ENCODE measurements around the gene TRMT11.
"Not testable (repeated sequence)": the region's sequence is repeated elsewhere in the genome, so short reads cannot be mapped to it uniquely, and the experiment has no call there.

TRMT11 gene

GRCh38 chr6:126048635-126049034 lies 62.3 kb downstream of the TRMT11 start:
- DNase-seq: no peak

- DNase-seq: no peak
These were observed 64.5 kb downstream of the TRMT11 start for GRCh38 chr6:126050795-126051194.

- no peak for DNase-seq
These were observed 65.5 kb downstream of the TRMT11 start for GRCh38 chr6:126051791-126052190.

- DNase-seq: no peak
These were observed 66.1 kb downstream of the TRMT11 start for GRCh38 chr6:126052485-126052884.

- DNase-seq: no peak
These were observed 67.9 kb downstream of the TRMT11 start for GRCh38 chr6:126054258-126054702.

GRCh38 chr6:126054802-126055201 lies 68.5 kb downstream of the TRMT11 start:
- DNase-seq: no peak

GRCh38 chr6:126055449-126055848 lies 69.1 kb downstream of the TRMT11 start:
- DNase-seq: no peak

GRCh38 chr6:126056355-126057004 lies 70.1 kb downstream of the TRMT11 start:
- no peak for DNase-seq

- DNase-seq: not testable (repeated sequence)
These were observed 71.7 kb downstream of the TRMT11 start for GRCh38 chr6:126058085-126058484.

- no peak for DNase-seq
These were observed 74.1 kb downstream of the TRMT11 start for GRCh38 chr6:126060400-126060799.

GRCh38 chr6:126063512-126064146 lies 77.3 kb downstream of the TRMT11 start:
- no peak for DNase-seq

- DNase-seq: no peak
These were observed 78.0 kb downstream of the TRMT11 start for GRCh38 chr6:126064257-126064747.

GRCh38 chr6:126064748-126065401 lies 78.5 kb downstream of the TRMT11 start:
- DNase-seq: no peak

GRCh38 chr6:126066053-126067048 lies 80.0 kb downstream of the TRMT11 start:
- DNase-seq: no peak

- no peak for DNase-seq
These were observed 80.7 kb downstream of the TRMT11 start for GRCh38 chr6:126067073-126067472.

- DNase-seq: no peak
These were observed 83.1 kb downstream of the TRMT11 start for GRCh38 chr6:126069449-126069848.

- no peak for DNase-seq
These were observed 84.8 kb downstream of the TRMT11 start for GRCh38 chr6:126071000-126071647.

GRCh38 chr6:126072172-126072571 lies 85.8 kb downstream of the TRMT11 start:
- no peak for DNase-seq

- DNase-seq: no peak
These were observed 86.5 kb downstream of the TRMT11 start for GRCh38 chr6:126072834-126073233.

- no peak for DNase-seq
These were observed 89.2 kb downstream of the TRMT11 start for GRCh38 chr6:126075335-126076071.

GRCh38 chr6:126076992-126077664 lies 90.8 kb downstream of the TRMT11 start:
- DNase-seq: no peak
